Activated naive CD4-positive, alpha-beta T cell treated with anti-CD3 and anti-CD28 coated beads for 36 hours (primary cell): ENCODE data around the gene PTPRK. TPM values are rescaled to one million over a fixed set of nuclear protein-coding genes. Genes with fewer than 3 reads are reported as not detected.
"Not testable (repeated sequence)": the region's sequence is repeated elsewhere in the genome, so short reads cannot be mapped to it uniquely, and the experiment has no call there.

Experiments
- CTCF ChIA-PET: fragments of 350-600 bp; sonication (Branson Sonifier 250); formaldehyde crosslinking; loops from one replicate; lab custom pipeline; 2021; ENCODE audit warnings: antibody characterized with exemption; lab: Charles Lee
- DNase-seq: peaks from one replicate; pipeline ENCODE4 v3.0.0-alpha.2; 2020
- H3K27ac Mint-ChIP-seq: one replicate; pipeline ENCODE4 v1.8.0; 2021; ENCODE audit warnings: mild to moderate bottlenecking, mixed read lengths
- H3K27me3 Mint-ChIP-seq: one replicate; pipeline ENCODE4 v1.8.0; 2021; ENCODE audit warnings: low read depth, mixed read lengths
- H3K36me3 Mint-ChIP-seq: one replicate; pipeline ENCODE4 v1.8.0; 2021; ENCODE audit warnings: low read depth, mixed read lengths
- H3K4me1 Mint-ChIP-seq: one replicate; pipeline ENCODE4 v1.8.0; 2021; ENCODE audit warnings: low read depth, mixed read lengths
- H3K4me3 Mint-ChIP-seq: one replicate; pipeline ENCODE4 v1.8.0; 2021; ENCODE audit warnings: mild to moderate bottlenecking, moderate library complexity, mixed read lengths
- H3K9me3 Mint-ChIP-seq: one replicate; pipeline ENCODE4 v1.8.0; 2021; ENCODE audit warnings: mixed read lengths
- intact Hi-C: fragments of 100-400 bp; cut with micrococcal nuclease; formaldehyde crosslinking; loops from one replicate; pipeline ENCODE4 v1.15.1; 2023
- total RNA-seq, 2 experiments: library from RNA; stranded (reverse); gene quantifications; one replicate each; pipeline ENCODE4 v1.2.3, GENCODE V29; 2021

The PTPRK gene
- total RNA-seq, 2 experiments from 2014 or later = 5.5 to 8.0 TPM

DNA sequence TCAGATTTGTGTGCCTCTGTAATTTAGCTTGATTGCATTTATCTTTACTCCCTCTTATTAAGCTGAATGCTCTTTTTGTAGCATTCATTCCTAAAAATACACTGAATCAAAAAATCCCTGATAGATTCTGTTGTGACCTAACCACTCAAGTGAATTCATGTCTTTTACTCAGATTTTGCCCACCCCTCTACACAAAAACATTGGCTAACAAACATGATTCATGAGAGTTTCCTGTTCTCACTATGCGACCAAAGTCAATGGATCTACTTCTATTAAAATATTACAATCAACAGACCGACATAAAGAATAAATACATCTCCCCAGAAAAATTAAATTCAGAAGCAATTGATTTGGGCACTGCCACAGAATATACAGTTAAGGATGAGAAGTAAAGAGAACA is 520.0 kb downstream of the PTPRK start:
- Mint-ChIP-seq H3K36me3 (no peaks in the 10 kb centered on the region), H3K4me3 (no peak overlapping the region), H3K27ac (no peak overlapping the region), H3K27me3 (no peaks in the 10 kb centered on the region), H3K9me3 (no peaks in the 10 kb centered on the region), H3K4me1 (peaks cover 33% of the 10 kb centered on the region)
- CTCF ChIA-PET = interaction anchor here (2.1 kb wide), 1 partner anchor 145 kb away, joined by 10 read pairs; no protein-coding TSS in a partner anchor
- intact Hi-C loops = no loop called here
- no peak for DNase-seq

- no peak overlapping the region for H3K4me3 Mint-ChIP-seq
- CTCF ChIA-PET = interaction anchor here (0.6 to 2.1 kb wide), 3 partner anchors 31 to 1375 kb away, joined by 3 to 10 read pairs (median 5); no protein-coding TSS in a partner anchor
- no peak overlapping the region for H3K27ac Mint-ChIP-seq
- H3K27me3 Mint-ChIP-seq = no peaks in the 10 kb centered on the region
- H3K9me3 Mint-ChIP-seq = no peaks in the 10 kb centered on the region
- intact Hi-C loops = no loop called here
- H3K4me1 Mint-ChIP-seq = peaks cover 33% of the 10 kb centered on the region
- H3K36me3 Mint-ChIP-seq = no peaks in the 10 kb centered on the region
- no peak for DNase-seq
Measured at GRCh38 chr6:127998985-127999384, 521.4 kb downstream of the PTPRK start.

- Mint-ChIP-seq H3K27ac (no peak overlapping the region), H3K36me3 (no peaks in the 10 kb centered on the region), H3K9me3 (no peaks in the 10 kb centered on the region), H3K27me3 (no peaks in the 10 kb centered on the region), H3K4me1 (peaks cover 33% of the 10 kb centered on the region), H3K4me3 (peak overlapping the region; percentile 16)
- CTCF ChIA-PET = no interaction called here
- no peak for DNase-seq
- intact Hi-C loops = no loop called here
Measured at GRCh38 chr6:127997496-127998164, 522.8 kb downstream of the PTPRK start.

GRCh38 chr6:127996925-127997324 is 523.5 kb downstream of the PTPRK start:
- H3K36me3 Mint-ChIP-seq = no peaks in the 10 kb centered on the region
- CTCF ChIA-PET = no interaction called here
- H3K4me3 Mint-ChIP-seq = no peak overlapping the region
- H3K27ac Mint-ChIP-seq = no peak overlapping the region
- H3K9me3 Mint-ChIP-seq = no peaks in the 10 kb centered on the region
- no peak for DNase-seq
- H3K27me3 Mint-ChIP-seq = no peaks in the 10 kb centered on the region
- H3K4me1 Mint-ChIP-seq = peaks cover 37% of the 10 kb centered on the region
- intact Hi-C loops = no loop called here

- H3K9me3 Mint-ChIP-seq = peaks cover 2% of the 10 kb centered on the region
- no peaks in the 10 kb centered on the region for H3K36me3 Mint-ChIP-seq
- no peak overlapping the region for H3K4me3 Mint-ChIP-seq
- intact Hi-C loops = loop anchor here (1.0 kb wide), 2 partner anchors 9 to 20 kb away; no protein-coding TSS in a partner anchor
- CTCF ChIA-PET = interaction anchor here (0.6 to 1.5 kb wide), 3 partner anchors 112 to 343 kb away, joined by 3 to 4 read pairs (median 3); no protein-coding TSS in a partner anchor
- peaks cover 16% of the 10 kb centered on the region for H3K4me1 Mint-ChIP-seq
- no peak overlapping the region for H3K27ac Mint-ChIP-seq
- DNase-seq = no peak
- no peaks in the 10 kb centered on the region for H3K27me3 Mint-ChIP-seq
Measured at GRCh38 chr6:127992144-127992543, 528.3 kb downstream of the PTPRK start.

DNA sequence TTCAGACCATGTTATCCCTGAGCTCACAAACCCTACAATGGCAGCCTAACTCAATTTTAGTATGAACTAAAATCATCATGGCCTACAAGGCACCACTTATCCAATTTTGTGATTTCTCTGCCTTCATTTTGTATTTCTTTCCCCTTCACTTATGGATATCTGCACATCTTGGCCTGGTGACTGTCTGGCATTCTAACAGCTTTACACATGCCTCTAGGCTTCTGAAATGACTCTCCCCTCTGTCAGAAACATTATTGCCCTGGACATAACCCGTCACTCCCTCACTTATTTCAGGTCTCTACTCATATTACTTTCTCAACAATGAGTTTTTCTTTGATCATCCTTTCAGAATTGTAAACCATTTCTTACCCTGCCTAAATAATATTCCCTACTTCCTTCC is 530.3 kb downstream of the PTPRK start:
- intact Hi-C loops = no loop called here
- peaks cover 6% of the 10 kb centered on the region for H3K4me1 Mint-ChIP-seq
- H3K27ac Mint-ChIP-seq = no peak overlapping the region
- CTCF ChIA-PET = interaction anchor here (1.9 kb wide), 1 partner anchor 135 kb away, joined by 4 read pairs; no protein-coding TSS in a partner anchor
- H3K36me3 Mint-ChIP-seq = no peaks in the 10 kb centered on the region
- H3K27me3 Mint-ChIP-seq = no peaks in the 10 kb centered on the region
- peaks cover 2% of the 10 kb centered on the region for H3K9me3 Mint-ChIP-seq
- no peak for DNase-seq
- H3K4me3 Mint-ChIP-seq = no peak overlapping the region

DNA sequence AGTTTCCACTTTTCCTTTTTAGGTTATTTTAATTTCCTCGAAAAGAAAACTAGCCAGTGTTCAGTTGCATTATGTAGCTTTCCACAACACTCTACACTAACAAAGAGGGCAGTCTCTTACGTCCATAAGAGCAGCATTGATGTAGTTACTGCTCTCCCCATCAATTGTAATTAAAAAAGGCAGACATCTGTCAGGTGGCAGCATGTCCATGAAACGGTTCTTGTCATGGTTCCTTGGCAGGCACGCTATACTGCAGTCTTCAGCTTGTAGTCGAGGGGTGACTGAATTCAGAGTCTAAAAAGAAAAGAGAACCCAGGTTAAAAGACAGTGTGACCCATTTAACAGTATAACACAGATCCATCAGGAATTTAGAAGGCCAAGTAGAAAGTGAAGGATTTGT is 539.4 kb downstream of the PTPRK start:
- no peak overlapping the region for H3K27ac Mint-ChIP-seq
- peaks cover 7% of the 10 kb centered on the region for H3K9me3 Mint-ChIP-seq
- no peaks in the 10 kb centered on the region for H3K36me3 Mint-ChIP-seq
- no peak for DNase-seq
- intact Hi-C loops = no loop called here
- no peaks in the 10 kb centered on the region for H3K27me3 Mint-ChIP-seq
- CTCF ChIA-PET = no interaction called here
- H3K4me1 Mint-ChIP-seq = peaks cover 19% of the 10 kb centered on the region
- H3K4me3 Mint-ChIP-seq = no peak overlapping the region

GRCh38 chr6:127978185-127978584 is 542.2 kb downstream of the PTPRK start:
- intact Hi-C loops = loop anchor here (10.0 kb wide), 1 partner anchor 493 kb away; no protein-coding TSS in a partner anchor
- peaks cover 35% of the 10 kb centered on the region for H3K4me1 Mint-ChIP-seq
- H3K27me3 Mint-ChIP-seq, H3K9me3 Mint-ChIP-seq, H3K36me3 Mint-ChIP-seq, H3K4me3 Mint-ChIP-seq: not testable (repeated sequence)
- CTCF ChIA-PET = interaction anchor here (0.6 to 2.4 kb wide), 4 partner anchors 9 to 123 kb away, joined by 3 to 12 read pairs (median 4); no protein-coding TSS in a partner anchor
- H3K27ac Mint-ChIP-seq = peak overlapping the region; percentile 8
- DNase-seq = peak; percentile 56

GRCh38 chr6:127976796-127977195 is 543.6 kb downstream of the PTPRK start:
- intact Hi-C loops = loop anchor here (10.0 kb wide), 1 partner anchor 492 kb away; no protein-coding TSS in a partner anchor
- Mint-ChIP-seq H3K4me3 (no peak overlapping the region), H3K36me3 (peaks cover 1% of the 10 kb centered on the region), H3K27me3 (no peaks in the 10 kb centered on the region), H3K9me3 (peaks cover 7% of the 10 kb centered on the region), H3K27ac (no peak overlapping the region), H3K4me1 (peaks cover 46% of the 10 kb centered on the region)
- CTCF ChIA-PET = interaction anchor here (2.4 kb wide), 1 partner anchor 121 kb away, joined by 12 read pairs; no protein-coding TSS in a partner anchor
- DNase-seq = no peak

GRCh38 chr6:127976111-127976510 is 544.3 kb downstream of the PTPRK start:
- Mint-ChIP-seq H3K27me3 (no peaks in the 10 kb centered on the region), H3K4me1 (peaks cover 52% of the 10 kb centered on the region), H3K27ac (no peak overlapping the region), H3K36me3 (peaks cover 1% of the 10 kb centered on the region), H3K9me3 (peaks cover 4% of the 10 kb centered on the region), H3K4me3 (no peak overlapping the region)
- intact Hi-C loops = loop anchor here (10.0 kb wide), 1 partner anchor 491 kb away; no protein-coding TSS in a partner anchor
- no peak for DNase-seq
- CTCF ChIA-PET = no interaction called here

- CTCF ChIA-PET = interaction anchor here (1.1 to 2.5 kb wide), 5 partner anchors 22 to 236 kb away, joined by 3 to 12 read pairs (median 4); no protein-coding TSS in a partner anchor
- Mint-ChIP-seq H3K36me3 (peaks cover 1% of the 10 kb centered on the region), H3K9me3 (peaks cover 2% of the 10 kb centered on the region), H3K27ac (peak overlapping the region; percentile 88), H3K27me3 (no peaks in the 10 kb centered on the region), H3K4me3 (peak overlapping the region; percentile 15), H3K4me1 (peaks cover 63% of the 10 kb centered on the region)
- peak; percentile 62 for DNase-seq
- intact Hi-C loops = loop anchor here (1.0 to 10.0 kb wide), 16 partner anchors 19 to 1519 kb away; partner anchors contain the start of gene PTPRK
Measured at GRCh38 chr6:127972815-127973214, 547.6 kb downstream of the PTPRK start.

DNA sequence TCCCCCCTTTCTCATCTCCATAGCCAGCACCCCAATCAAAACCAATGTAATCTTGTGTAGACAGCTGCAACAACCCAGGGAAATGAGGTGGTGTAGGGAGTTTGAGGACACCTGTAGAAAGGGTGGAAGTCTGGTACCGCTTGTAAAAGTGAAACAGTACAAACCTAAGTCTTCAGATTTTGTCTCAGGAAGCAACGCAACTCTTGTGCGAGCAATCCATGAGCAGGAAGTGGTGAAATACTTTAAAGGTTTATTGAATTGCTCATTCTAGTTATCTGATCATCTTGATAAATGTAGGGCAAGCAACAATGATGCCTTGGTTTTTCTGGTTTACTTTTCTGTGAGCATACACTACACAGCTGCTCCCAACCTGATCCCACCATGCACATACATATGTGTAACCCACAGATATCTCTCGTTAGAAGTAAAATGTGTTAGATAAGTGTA is 548.4 kb downstream of the PTPRK start:
- H3K27ac Mint-ChIP-seq = peak overlapping the region; percentile 88
- DNase-seq = peak; percentile 62
- intact Hi-C loops = loop anchor here (1.0 to 10.0 kb wide), 16 partner anchors 20 to 1520 kb away; partner anchors contain the start of gene PTPRK
- H3K36me3 Mint-ChIP-seq = peaks cover 1% of the 10 kb centered on the region
- peaks cover 63% of the 10 kb centered on the region for H3K4me1 Mint-ChIP-seq
- H3K4me3 Mint-ChIP-seq = peak overlapping the region; percentile 72
- peaks cover 3% of the 10 kb centered on the region for H3K9me3 Mint-ChIP-seq
- CTCF ChIA-PET = interaction anchor here (0.6 to 2.5 kb wide), 7 partner anchors 14 to 236 kb away, joined by 3 to 12 read pairs (median 3); no protein-coding TSS in a partner anchor
- no peaks in the 10 kb centered on the region for H3K27me3 Mint-ChIP-seq
